PFSK-1 (cell line): ENCODE measurements around the gene KIAA0040.

ENCODE experiments used
- FOXP2 ChIP-seq: optimal IDR thresholded peaks from 2 replicates; pipeline ENCODE3; 2011; ENCODE audit warnings: borderline replicate concordance, control low read depth, inconsistent platforms; ENCODE audit not compliant: insufficient read depth; ENCODE audit errors: extremely low read length, extremely low read depth
- POLR2AphosphoS5 ChIP-seq: IDR thresholded peaks from 2 replicates; pipeline ENCODE4 v1.6.1; 2012; ENCODE audit warnings: low read depth, mild to moderate bottlenecking, control low read depth, low read length, moderate library complexity
- SIN3A ChIP-seq: IDR thresholded peaks from 2 replicates; pipeline ENCODE4 v1.6.1; 2012; ENCODE audit warnings: mild to moderate bottlenecking, low read length, moderate library complexity, borderline replicate concordance; ENCODE audit not compliant: insufficient read depth
- TAF1 ChIP-seq: IDR thresholded peaks from 2 replicates; pipeline ENCODE4 v1.6.1; 2012; ENCODE audit warnings: low read length, control low read depth, borderline replicate concordance; ENCODE audit not compliant: insufficient read depth
- TF ChIP-seq, protein P1 (sequence below), 2 experiments: IDR thresholded peaks; 2 replicates each; pipeline versions ENCODE4 v1.6.1 to v1.8.0; 2011 to 2012; ENCODE audit warnings: low read depth in 2 of 2, low read length in 2 of 2, control low read depth in 1 of 2, inconsistent platforms in 1 of 2, mild to moderate bottlenecking in 1 of 2, moderate library complexity in 1 of 2; ENCODE audit not compliant: insufficient read depth in 1 of 2

The KIAA0040 gene

DNA sequence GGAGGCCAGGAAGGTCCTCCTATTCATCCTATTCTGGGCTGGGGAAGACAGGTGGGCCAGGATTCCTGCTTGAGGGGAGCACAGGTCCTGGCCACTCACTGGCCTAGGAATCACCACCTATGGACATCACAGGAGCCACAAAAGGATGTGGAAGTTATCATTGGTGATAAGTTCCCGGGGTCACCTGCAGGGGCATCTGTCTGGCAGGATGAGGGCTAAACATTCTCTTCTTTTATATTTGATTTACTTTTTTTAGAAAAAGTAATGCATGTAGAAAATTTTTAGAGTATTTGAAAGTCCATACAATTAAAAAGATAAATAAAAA is 33.2 kb upstream of the KIAA0040 start:
- TF ChIP-seq, protein P1, sequence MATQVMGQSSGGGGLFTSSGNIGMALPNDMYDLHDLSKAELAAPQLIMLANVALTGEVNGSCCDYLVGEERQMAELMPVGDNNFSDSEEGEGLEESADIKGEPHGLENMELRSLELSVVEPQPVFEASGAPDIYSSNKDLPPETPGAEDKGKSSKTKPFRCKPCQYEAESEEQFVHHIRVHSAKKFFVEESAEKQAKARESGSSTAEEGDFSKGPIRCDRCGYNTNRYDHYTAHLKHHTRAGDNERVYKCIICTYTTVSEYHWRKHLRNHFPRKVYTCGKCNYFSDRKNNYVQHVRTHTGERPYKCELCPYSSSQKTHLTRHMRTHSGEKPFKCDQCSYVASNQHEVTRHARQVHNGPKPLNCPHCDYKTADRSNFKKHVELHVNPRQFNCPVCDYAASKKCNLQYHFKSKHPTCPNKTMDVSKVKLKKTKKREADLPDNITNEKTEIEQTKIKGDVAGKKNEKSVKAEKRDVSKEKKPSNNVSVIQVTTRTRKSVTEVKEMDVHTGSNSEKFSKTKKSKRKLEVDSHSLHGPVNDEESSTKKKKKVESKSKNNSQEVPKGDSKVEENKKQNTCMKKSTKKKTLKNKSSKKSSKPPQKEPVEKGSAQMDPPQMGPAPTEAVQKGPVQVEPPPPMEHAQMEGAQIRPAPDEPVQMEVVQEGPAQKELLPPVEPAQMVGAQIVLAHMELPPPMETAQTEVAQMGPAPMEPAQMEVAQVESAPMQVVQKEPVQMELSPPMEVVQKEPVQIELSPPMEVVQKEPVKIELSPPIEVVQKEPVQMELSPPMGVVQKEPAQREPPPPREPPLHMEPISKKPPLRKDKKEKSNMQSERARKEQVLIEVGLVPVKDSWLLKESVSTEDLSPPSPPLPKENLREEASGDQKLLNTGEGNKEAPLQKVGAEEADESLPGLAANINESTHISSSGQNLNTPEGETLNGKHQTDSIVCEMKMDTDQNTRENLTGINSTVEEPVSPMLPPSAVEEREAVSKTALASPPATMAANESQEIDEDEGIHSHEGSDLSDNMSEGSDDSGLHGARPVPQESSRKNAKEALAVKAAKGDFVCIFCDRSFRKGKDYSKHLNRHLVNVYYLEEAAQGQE (IDR thresholded peaks at IDR 0.05; ENCODE audit: insufficient read depth in 1 of 2, low read depth in 2 of 2, low read length in 2 of 2): no peak
- TF ChIP-seq TAF1 (no peak), POLR2AphosphoS5 (no peak), FOXP2 (no peak), SIN3A (no peak)

DNA sequence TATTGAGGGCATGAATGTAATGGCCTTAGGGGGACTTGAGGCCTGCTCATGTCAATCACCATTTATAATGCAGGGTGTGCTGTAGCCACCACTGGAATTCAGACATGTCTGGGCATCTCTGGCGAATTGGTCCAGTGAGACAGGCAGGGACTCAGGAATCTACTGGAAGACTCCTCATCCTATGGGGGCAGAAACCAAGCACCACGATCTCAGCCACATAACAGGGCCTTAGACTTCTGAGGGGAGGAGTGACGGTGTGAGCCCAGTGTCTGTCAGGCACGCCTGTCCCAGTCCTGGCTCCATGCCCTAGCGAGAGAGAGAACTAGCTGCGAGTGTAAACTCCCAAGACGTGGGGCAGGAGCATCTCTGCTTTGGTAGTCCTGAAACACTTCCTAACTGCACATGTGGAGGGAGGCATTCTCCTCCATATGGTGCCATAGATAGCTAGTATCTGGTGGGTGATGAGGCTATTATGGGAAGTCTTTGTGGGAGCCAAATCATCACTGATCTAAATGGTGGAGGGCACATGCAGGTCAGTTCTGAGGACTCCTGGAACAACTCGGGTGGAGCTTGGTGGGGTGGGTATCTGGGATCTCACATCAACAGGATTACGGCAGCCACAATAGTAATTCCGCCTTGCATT is 29.8 kb upstream of the KIAA0040 start:
- TF ChIP-seq TAF1 (no peak), POLR2AphosphoS5 (no peak), SIN3A (no peak)
- TF ChIP-seq, protein P1 (IDR thresholded peaks at IDR 0.05; ENCODE audit: insufficient read depth in 1 of 2, low read depth in 2 of 2, low read length in 2 of 2): no peak

DNA sequence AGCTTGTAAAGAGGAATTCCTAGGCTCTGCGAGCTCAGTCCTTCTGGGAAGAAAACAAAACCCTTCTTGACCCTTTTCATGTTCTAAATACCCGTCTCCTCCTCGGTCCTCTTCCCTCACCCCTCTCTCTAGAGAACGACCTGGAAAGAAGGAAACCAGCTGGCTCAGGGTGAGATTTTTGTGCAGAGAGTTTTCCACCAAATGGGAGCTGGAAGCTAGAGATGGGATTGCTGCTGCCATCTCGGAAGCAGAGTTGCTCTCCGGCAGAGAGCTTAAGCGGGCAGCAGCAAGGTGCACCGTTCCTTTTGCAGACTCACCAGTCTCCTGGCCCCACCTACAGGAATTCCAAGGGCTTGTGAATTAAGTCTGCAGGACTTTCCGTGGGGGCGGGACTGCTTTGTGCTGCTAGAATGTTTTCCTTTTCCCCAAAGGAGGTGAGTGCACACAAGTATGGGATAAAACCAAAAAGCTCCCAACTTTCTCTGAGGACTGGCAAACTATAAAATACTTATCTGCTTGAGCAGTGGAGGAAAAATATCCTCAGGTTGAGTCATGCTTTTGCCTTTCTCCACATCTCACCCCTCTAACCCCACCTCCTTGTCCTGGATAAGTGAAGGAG is 29.1 kb upstream of the KIAA0040 start:
- TF ChIP-seq POLR2AphosphoS5: no peak
- TF ChIP-seq SIN3A: no peak
- TF ChIP-seq TAF1: no peak
- TF ChIP-seq FOXP2: no peak
- TF ChIP-seq, protein P1 (IDR thresholded peaks at IDR 0.05; ENCODE audit: insufficient read depth in 1 of 2, low read depth in 2 of 2, low read length in 2 of 2): no peak

DNA sequence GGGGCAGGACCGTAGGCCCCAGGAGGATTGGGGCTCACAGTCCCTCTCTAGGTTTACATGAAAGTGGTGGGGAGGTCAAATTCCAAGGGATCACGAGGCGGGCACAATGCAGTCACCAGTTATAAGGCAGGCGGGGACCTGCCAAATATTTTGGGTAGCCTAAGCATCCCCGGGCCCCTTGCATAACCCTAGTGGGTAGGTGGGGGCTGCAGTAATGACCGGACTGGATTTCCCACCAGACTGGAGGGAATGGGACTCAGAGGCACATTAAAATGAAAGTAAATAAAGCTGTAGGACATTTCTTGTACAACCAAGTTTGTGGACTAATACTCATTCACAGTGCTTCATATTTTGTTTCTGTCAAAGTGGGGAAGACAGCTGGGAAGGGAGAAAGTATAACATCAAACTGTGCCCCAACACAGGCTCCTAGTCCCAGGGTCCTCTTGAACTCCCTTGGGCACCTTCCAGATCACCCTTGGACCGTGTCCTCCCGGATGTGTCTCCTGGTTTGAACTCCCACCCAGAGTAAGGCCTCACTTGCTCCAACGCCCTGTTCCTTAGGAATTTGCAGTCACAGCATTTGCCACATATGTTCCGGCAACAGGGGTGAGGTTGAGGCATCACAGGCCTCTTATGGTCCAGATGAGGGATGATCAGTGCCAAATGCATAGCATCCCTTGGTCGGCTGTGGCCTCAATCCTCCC is 28.4 kb upstream of the KIAA0040 start:
- TF ChIP-seq FOXP2: no peak
- no peak for TF ChIP-seq POLR2AphosphoS5
- no peak for TF ChIP-seq SIN3A
- no peak for TF ChIP-seq TAF1
- TF ChIP-seq, protein P1 (IDR thresholded peaks at IDR 0.05; ENCODE audit: insufficient read depth in 1 of 2, low read depth in 2 of 2, low read length in 2 of 2): no peak
